ENCODE results near the gene CHIT1.

GRCh38 chr1:203170625-203171330 lies 58.7 kb downstream of the CHIT1 start:
- TF ChIP-seq YY1 (IDR thresholded peaks at IDR 0.05; ENCODE audit: insufficient read depth, insufficient read length) (no peak), ZNF274 (IDR thresholded peaks at IDR 0.05; ENCODE audit: low read depth, low read length) (no peak), SUZ12 (IDR thresholded peaks at IDR 0.05; ENCODE audit: extremely low read depth, insufficient read depth, insufficient read length) (no peak)

All from NT2/D1 (cell line).